DLD1 (cell line): ENCODE data around the gene PLPPR3.

Source experiments
- in situ Hi-C: cut with HindIII; loops from 2 replicates; pipeline ENCODE4 v1.10.0; 2017; ENCODE audit warnings: low sequenced_read_pairs

Gene PLPPR3

DNA sequence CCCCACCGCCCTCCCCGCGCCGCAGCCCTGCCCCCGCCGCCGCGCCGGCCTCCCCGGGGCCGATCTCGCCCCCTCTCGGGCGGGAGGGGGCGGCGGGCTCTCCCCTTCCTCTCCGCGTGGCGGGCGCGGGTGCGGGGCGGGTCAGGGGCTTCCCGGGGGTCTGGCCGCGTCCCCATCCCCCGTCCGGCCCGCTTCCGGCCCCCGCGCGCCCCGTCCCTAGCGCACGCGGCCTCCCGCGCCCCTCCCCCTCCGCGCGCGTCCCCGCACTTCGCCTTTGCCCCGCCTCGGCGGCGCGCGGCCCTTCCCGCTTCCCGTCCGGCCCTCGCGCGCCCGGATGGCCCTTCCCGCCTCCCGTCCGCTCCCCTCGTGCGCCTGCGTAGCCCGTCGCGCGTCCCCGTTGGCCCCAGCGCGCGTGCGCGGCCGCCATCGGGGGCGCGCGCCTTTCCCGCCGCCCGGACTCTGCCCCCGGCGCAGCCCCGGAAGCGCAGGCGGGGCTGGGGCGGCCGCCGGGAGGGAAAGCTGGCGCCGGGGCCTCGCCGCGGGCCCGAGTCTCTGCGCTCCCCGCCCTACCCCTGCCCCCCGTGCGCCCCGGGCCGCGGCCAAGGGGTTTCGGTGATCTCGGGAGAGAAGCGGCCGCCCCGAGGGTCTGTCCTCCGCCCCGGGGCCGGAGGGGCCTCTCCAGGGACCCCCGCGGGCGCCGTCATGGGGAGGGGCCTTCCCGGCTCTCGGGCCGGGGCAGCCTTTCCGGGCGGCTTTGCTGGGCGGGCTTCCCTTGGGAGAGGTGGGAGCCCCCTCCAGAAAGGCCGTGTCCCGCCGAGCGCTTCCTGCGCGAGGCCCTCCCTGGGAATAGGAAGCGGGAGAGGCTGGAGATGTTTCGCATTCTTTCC lies 24.0 kb downstream of the PLPPR3 start:
- in situ Hi-C loops: no loop called here

DNA sequence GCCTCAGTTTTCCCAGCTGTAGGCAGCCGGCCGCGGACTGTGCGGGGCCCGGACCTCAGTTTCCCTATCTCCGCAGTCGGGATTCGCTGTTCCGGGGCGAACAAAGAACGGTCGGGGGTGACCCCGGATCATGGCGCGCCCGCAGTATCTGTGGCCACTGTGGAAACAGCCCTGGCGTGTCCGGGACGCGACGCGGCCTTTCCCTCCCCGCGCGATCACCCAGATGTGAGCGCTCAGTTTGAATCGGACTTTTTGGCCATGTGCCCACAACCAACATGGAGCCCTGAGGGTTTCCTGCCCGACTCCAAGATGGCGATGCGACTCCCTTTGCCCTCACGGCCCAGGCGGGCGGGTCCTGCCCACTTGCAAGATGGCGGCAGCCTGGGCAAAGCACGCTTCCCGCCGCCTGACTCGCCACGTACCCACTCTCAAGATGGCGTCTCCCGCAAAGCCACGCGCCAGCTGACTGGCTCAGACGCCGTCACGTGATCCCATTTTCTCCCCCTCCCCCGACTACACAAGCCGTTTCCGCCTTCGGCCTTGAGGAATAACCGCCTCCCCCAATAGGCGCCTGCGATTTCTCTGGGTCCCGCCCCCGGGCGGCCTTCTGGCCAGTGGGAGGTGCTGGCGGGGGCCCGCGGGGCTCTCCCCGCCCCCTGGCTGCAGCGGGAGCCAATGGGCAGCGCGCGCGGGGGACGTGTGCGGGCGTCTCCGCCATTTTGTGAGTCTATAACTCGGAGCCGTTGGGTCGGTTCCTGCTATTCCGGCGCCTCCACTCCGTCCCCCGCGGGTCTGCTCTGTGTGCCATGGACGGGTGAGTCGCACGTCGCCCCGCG lies 24.8 kb downstream of the PLPPR3 start, which contains the start of gene PTBP1:
PTBP1 (plus strand) TSS at position 761 of the 836 bp plus-strand sequence; CDS start at position 807, 46 bp downstream.
- in situ Hi-C loops: no loop called here

DNA sequence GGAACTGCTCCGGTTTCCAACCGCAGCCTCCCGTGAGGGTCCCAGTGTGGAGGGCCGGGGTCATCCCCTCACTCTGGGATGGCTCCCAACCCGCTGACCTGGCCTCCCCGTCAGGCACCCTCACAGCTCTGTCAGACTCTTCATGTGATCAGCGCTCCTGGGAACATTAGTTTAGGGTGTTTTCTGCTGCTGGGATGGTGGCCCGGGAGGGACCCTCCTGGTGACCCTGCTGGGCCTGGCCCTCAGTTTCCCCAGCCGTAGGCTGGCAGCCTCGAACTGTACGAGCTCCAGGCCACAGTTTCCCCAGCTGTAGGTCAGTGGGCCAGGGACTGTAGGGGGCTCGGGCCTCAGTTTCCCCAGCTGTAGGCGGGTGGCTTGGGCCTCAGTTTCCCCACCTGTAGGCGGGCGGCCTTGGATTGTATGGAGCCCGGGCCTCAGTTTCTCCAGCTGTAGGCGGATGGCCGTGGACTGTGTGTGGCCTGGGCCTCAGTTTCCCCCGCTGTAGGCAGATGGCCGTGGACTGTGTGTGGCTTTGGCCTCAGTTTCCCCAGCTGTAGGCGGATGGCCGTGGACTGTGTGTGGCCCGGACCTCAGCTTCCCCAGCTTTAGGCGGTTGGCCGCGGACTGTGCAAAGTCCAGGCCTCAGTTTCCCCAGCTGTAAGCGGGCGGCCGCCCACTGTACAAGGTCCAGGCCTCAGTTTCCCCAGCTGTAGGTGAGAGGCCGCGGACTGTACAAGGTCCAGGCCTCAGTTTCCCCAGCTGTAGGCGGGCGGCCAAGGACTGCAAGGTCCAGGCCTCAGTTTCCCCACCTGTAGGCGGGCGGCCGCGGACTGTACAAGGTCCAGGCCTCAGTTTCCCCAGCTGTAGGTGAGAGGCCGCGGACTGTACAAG lies 25.8 kb downstream of the PLPPR3 start:
- in situ Hi-C loops: no loop called here

DNA sequence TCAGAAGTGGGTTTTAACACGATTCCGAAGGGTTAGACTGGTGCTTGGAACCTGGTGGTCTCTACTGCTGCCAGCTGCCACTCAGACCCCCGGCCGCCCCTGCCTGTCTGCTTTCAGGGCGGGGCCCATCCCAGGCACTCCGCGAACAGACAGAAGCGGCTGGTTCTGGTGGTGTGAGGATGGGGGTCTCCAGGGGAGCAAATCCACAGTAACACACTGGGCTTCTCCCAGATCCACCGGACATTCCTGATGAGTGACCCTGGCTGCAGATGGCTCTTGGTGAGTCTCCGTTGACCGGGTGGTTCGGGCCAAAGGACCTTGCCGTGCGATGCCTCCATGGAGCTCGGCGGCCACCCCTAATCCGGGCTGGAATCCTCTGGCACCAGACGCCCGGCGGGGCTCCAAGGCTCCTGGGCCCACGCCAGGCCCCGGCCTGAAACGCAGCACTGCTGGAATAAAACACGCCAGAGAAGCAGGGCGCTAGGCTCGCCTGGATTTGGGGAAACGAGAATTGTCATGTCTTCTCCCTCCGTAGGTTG lies 26.6 kb downstream of the PLPPR3 start:
- in situ Hi-C loops: no loop called here

DNA sequence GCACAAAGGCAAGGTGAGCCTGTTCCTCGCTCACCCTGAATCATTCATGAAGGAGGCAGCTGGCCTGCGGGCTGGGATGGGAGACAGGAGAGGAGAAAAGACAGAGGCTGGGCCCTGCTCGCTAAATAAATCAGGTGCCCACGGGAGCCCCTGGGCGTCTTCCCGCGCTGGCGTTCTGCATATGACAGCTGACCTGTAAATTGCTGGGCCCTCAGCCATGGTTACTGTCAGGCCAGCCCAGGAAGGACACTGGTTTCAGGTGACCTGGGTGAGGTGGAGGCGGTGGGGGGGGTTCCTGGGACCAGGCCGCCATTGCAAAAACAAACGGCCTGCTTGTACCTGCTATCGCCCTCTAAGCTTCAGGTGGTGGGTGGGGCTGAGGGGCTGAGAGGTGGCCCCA lies 27.9 kb downstream of the PLPPR3 start:
- in situ Hi-C loops: no loop called here

DNA sequence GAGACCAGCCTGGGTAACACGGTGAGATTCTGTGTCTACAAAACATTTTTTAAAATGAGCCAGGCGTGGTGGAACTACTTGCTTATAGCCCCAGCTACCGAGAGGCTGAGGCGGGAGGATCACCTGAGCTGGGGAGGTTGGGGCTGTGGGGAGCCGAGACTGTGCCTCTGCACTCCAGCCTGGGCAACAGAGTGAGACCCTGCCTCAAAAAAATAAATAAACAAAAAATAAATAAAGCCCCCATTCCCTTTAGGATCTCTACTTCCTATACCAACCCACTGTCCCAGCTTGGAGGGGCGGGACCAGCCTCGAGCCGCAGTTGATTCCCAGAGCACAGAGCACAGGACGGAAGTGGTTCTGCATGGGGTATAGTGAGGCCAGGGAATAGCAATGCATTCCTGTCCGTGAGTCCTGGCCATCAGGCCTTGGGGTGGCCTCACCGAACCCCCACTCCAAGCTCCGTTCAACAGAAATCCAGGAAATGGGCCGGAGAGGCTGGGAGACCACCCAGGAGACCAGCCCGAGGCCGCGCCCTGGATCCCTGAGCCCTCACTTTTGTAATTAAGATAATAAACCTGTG lies 29.4 kb downstream of the PLPPR3 start:
- in situ Hi-C loops: no loop called here

DNA sequence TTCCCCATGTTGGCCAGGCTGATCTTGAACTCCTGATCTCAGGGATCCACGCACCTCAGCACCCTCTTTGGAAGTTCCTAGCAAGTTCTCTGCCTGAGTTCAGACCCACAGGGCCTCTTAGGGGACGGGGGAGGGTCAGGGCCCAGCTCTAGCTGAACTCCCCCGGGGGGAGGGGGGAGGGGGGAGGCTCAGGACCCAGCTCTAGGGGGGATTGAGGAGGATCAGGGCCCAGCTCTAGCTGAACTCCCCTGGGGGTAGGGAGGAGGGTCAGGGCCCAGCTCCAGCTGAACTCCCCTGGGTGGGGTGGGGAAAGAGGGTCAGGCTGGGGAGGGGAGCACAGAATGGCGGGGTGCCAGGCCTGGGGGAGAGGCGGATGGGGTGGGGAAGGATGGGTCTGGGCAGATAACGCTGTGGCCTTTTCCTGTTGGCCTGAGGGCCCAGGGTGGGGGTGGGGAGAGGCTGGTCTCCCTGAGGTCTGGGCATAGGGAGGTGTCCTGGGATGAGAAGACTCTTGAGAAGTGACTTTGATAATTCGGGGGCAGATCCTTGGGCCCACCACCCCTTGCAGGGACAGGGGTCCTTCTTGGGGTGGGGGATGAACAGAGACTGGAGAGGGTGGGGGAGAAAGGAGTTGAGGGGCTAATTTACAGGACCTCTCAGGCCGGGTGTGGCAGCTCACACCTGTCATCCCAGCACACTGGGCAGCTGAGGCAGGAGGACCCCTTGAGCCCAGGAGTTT lies 30.0 kb downstream of the PLPPR3 start:
- in situ Hi-C loops: no loop called here

DNA sequence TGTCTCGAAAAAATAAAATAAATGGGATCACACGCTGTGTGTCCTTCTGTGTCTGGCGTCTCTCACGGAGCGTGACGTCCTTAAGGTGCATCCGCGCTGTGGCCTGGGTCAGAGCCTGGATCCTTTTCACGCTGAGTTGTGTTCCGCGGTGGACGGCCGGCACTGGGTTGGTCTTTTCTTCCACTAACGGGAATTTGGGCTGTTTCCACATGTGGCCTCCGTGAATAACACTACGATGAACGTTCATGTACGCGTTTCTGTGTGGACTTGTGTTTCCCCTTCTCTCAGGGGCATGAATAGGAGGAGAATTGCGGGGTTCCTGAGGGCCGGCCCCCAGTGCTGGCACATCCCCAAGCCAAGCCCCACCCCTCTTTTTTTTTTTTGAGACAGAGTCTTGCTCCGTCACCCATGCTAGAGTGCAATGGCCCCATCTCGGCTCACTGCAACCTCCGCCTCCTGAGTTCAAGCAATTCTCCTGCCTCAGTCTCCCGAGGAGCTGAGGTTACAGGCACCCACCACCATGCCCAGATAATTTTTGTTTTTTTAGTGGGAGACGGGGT lies 30.7 kb downstream of the PLPPR3 start:
- in situ Hi-C loops: no loop called here

DNA sequence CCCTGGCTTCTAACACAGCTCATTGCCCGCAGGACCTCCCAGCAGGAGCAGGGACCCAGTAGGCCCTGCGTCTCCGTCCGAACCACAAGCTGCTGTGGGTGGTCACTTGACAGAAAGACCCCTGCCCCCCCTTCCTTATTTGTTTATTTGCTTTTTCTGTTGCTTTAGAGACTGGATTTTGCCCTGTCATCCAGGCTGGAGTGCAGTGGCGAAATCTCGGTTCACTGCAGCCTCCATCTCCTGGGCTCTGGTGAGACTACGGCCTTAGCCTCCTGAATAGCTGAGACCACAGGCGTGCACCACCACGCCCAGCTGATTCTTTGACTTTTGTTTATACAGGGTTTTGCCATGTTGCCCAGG lies 32.1 kb downstream of the PLPPR3 start:
- in situ Hi-C loops: no loop called here

DNA sequence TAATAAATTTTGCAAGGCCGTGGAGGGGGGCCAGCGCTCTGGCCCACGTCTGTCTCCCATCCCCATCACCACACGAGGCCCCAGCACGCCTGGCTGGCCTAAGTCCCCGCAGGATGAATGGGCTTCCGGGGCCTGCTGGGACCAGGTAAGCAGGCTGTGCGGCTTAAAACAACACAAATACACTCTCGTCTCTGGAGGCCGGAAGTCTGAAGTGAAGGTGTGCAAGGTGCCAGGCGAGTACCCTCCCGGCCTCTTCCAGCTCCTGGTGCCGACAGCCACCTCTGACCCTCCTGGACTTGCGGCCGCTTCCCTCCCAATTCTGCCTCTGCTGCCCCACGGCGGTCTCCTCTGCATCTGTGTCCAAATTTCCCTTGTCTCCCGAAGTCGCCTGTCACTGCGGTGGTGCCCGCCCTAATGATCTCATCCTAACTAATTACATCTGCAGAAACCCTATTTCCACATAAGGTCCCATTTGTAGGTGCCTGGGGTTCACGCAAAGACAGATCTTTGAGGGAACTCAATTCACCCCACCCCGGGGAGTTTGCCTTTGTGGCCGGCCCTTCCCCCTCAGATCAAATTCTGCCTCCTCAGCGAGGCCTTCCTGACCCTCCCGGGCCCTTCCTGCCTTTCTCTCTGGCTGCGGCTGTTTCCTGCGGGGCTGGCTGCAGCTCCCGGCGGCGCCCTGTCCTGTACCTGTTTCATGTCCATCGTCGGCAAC lies 32.6 kb downstream of the PLPPR3 start:
- in situ Hi-C loops: no loop called here

DNA sequence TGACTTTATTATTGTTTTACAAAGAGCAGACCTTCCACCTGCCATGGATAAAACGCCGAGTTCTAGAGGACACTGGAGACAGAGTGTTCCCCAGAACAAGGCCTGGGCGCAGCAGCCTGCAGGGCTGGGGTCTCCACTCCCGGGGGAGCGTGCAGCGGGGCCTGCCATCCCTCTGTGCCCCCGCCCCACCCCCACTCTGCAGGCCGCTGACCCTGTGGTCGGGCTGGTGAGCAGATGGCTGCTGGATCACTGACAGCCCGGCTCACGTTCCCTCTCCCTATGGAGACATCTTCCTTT lies 33.1 kb downstream of the PLPPR3 start:
- in situ Hi-C loops: no loop called here

DNA sequence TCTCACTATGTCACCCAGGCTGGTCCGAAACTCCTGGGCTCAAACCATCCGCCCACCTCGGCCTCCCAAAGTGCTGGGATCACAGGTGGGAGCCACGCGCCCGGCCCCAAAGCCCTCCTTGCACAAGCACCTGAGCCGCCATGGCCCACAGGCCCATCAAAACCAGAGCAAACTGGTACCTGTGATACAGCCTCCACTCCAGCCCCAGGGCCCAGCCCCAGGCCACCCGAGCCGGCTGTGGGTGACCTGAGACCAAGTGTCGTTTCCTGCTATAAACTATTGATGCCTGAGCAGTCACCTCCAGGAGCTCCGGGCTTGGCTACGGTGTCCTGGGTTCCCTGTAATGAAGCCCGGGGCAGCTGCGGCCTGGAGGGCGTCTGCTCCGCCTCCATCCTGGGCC lies 34.2 kb downstream of the PLPPR3 start:
- in situ Hi-C loops: no loop called here

DNA sequence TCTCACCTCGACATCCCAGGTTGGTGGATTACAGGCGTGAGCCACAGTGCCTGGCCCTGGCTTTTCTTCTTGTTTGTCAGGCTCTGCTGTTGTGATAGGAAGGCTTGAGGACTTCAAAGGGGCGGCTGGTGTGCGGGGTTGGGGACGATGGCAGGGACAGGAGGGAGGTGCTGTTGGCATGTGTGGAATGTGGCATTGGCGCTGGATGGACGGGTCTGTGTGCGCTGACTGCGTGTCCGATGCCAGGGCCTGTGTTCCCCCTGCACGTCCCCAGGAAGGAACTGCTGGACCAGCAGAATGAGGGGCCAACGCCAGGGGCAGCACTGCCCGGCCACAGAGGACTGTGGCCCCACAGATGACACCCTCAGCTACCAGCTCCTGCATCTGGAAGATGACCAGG lies 37.2 kb downstream of the PLPPR3 start:
- in situ Hi-C loops: no loop called here

DNA sequence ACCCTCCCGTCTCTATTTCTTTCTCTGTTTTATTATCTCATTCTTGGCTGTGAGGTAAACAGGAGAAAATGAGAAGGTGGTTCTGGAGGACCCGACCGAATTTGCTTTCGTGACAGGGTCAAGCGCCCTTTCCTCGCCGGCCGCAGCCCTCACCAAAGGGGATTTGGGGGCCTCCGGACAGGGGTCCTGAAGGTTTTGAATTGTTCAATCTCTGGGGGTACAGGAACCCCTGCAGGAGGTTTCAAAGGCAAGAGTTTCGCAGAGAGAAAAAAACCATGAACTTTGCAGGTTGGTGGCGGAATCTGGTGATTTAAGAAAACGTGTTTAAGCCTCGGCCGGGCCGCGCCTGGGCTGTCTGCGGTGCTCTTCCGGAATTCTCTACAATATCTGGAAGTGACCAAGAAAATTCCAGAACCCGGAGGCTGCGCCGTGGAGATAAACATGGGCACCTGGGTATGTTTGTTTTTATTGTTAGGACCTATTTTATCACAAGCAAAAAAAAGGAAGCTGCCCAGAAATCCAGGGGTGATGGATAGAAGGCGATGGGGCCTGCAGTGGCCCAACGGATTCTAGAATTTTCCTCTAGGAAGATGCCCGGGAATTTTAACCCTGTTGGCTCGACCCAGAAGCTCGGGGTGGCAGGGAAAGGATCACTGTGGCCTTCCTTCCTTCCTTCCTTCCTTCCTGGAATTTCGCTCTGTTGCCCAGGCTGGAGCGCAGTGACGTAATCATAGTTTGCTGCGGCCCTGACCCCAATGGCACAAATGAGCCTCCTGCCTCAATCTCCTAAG lies 38.7 kb downstream of the PLPPR3 start:
- in situ Hi-C loops: no loop called here

DNA sequence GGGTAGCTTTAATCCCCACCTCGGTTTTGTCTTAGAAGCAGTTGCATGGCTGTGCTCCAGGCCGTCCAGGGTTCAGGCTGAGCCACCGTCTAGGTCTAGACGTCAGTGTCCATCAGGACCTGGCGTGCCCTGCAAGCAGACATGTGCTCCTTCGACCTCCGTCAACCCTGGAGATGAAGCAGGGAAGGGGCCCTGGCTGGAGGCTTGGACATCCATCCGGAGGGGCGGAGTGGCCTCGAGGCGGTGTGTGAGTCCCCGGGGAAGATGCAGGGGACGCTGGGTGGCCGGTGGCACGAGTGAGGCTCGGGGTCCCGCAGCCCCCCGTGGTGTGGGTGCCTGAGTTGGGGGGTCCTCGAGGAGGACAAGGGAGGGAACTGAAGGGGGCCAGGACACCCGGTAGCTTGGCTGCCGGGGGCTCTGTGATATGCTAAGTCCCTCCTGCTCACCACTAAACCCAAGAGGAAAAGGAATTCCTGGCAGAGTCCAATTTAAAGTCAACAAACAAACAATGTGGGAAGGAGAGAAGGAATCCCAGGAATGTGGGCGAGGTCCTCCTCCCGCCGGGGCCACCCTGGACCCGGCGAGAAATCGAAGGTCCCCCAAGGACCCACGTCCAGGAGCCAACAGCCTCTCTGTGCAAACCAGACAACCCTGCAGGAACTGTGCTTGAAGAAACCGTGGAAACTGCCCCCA lies 39.4 kb downstream of the PLPPR3 start:
- in situ Hi-C loops: no loop called here

DNA sequence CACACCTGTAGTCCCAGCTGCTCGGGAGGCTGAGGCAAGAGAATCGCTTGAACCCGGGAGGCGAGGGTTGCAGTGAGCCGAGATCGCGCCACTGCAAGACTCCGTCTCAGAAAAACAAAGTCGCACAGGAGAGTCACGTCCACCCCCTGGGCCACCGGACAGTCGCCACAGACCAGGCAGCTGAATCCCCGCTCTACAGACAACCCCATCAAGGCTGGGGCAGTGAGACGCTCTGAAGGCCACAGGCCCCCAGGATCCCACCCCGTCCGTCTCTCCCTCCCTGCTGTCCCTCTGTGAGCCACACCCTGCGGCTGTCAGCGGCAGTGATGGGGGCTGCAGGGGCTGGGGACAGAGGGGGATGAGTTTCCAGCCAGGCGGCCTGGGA lies 40.0 kb downstream of the PLPPR3 start:
- in situ Hi-C loops: no loop called here

DNA sequence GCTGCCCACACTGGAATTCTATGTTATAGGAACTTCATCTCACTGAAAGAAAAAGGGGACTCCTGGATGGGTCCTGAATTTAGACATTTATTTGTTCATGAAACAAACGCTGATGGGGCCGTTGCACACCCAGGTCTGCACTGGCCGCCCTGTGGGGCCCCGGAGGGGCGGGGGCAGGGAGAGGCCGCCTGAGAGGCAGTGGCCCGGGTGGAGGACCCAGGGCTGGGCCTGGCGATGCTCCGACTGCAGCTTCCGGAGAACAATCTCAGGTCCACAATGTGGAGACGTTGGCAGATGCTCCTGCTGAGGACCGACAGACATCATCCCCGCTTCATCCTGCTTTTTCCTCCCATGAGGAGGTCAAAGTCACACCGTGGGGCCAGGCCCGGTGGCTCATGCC lies 40.8 kb downstream of the PLPPR3 start:
- in situ Hi-C loops: no loop called here
